HG02938 (cell line): ENCODE data around the gene ARID4A.
"Not testable (repeated sequence)": the region's sequence is repeated elsewhere in the genome, so short reads cannot be mapped to it uniquely, and the experiment has no call there.

Source experiments
- ATAC-seq: cut with Tn5 transposase; IDR thresholded peaks from one replicate; pipeline ENCODE4 v1.9.1; 2021; ENCODE audit warnings: mild to moderate bottlenecking, moderate library complexity; ENCODE audit not compliant: unreplicated experiment

The ARID4A gene

GRCh38 chr14:58353516-58354299 is 55.4 kb downstream of the ARID4A start:
- ATAC-seq: no peak

- no peak for ATAC-seq
These were observed 56.5 kb downstream of the ARID4A start for GRCh38 chr14:58354808-58355207.

GRCh38 chr14:58356268-58356667 is 57.9 kb downstream of the ARID4A start:
- ATAC-seq: no peak

GRCh38 chr14:58362272-58362671 is 63.9 kb downstream of the ARID4A start:
- ATAC-seq: not testable (repeated sequence)

GRCh38 chr14:58362798-58363412 is 64.5 kb downstream of the ARID4A start:
- ATAC-seq: no peak

GRCh38 chr14:58364316-58364715 is 66.0 kb downstream of the ARID4A start:
- ATAC-seq: no peak

- ATAC-seq: no peak
These were observed 68.9 kb downstream of the ARID4A start for GRCh38 chr14:58367296-58367695.

- ATAC-seq: no peak
These were observed 70.6 kb downstream of the ARID4A start for GRCh38 chr14:58368956-58369355.

GRCh38 chr14:58376791-58377190 is 78.4 kb downstream of the ARID4A start:
- no peak for ATAC-seq

GRCh38 chr14:58390830-58391229 is 92.5 kb downstream of the ARID4A start:
- no peak for ATAC-seq

- ATAC-seq: no peak
These were observed 97.1 kb downstream of the ARID4A start for GRCh38 chr14:58395562-58395811.

- ATAC-seq: peak; percentile 83
These were observed 97.7 kb downstream of the ARID4A start, which contains the start of gene TOMM20L for GRCh38 chr14:58395812-58396788. TOMM20L (plus strand) TSS chr14:58395930; CDS start chr14:58395958, 28 bp downstream.

GRCh38 chr14:58397156-58397555 is 98.8 kb downstream of the ARID4A start:
- ATAC-seq: no peak

- ATAC-seq: no peak
These were observed 100.1 kb downstream of the ARID4A start for GRCh38 chr14:58398495-58398894.

GRCh38 chr14:58398895-58399294 is 100.5 kb downstream of the ARID4A start:
- ATAC-seq: no peak

GRCh38 chr14:58401587-58401986 is 103.2 kb downstream of the ARID4A start:
- no peak for ATAC-seq

GRCh38 chr14:58408681-58409215 is 110.4 kb downstream of the ARID4A start:
- no peak for ATAC-seq

GRCh38 chr14:58414845-58415244 is 116.5 kb downstream of the ARID4A start:
- no peak for ATAC-seq

GRCh38 chr14:58415636-58416547 is 117.5 kb downstream of the ARID4A start:
- no peak for ATAC-seq

- not testable (repeated sequence) for ATAC-seq
These were observed 118.6 kb downstream of the ARID4A start for GRCh38 chr14:58416934-58417333.
